K562 (cell line): ENCODE measurements around the gene CD109. TPM values are rescaled to one million over a fixed set of nuclear protein-coding genes. Genes with fewer than 3 reads are reported as not detected.
"Not testable (repeated sequence)": the region's sequence is repeated elsewhere in the genome, so short reads cannot be mapped to it uniquely, and the experiment has no call there.

Experiments
- ATAC-seq: fragments of 200-7000 bp; cut with Tn5 transposase; 3 replicates; pipeline ENCODE4 v1.9.1; 2020; ENCODE audit warnings: moderate library complexity
- BruUV-seq: library from RNA; stranded (reverse); fragments of 400-500 nt; replicated peaks from 2 replicates; lab custom pipeline; 2021; lab: Mats Ljungman, UMichigan
- CTCF ChIA-PET: fragments of 300-600 bp; formaldehyde crosslinking; extraction: SDS; loops from one replicate; lab custom pipeline; 2021; ENCODE audit warnings: low intra/inter-chr PET ratio; lab: Yijun Ruan, JAX
- POLR2A ChIA-PET: fragments of 300-600, 350-650 bp; sonication (Branson Sonifier 250); formaldehyde crosslinking; extraction: SDS; loops from one replicate; lab custom pipeline; 2021; ENCODE audit warnings: antibody characterized with exemption, inconsistent platforms; lab: Yijun Ruan, JAX
- DNase-seq, 4 experiments: peaks; one replicate each; pipeline versions ENCODE4 v3.0.0 to v3.0.0-alpha.2; 2011 to 2018; ENCODE audit warnings: low spot score in 3 of 4, mixed read lengths in 3 of 4; ENCODE audit errors: extremely low read depth in 1 of 4
- FAIRE-seq: peaks from 2 replicates; lab custom pipeline; 2011; peaks lifted over from hg19 to GRCh38; lab: Jason Lieb, UNC
- H2AFZ ChIP-seq: 2 replicates; pipeline ENCODE4 v1.6.0; 2011; ENCODE audit warnings: low read depth, low read length, control low read depth, inconsistent platforms
- H3K27ac ChIP-seq: fragments of 200-600 bp; 3 replicates; pipeline ENCODE4 v1.8.0; 2011; ENCODE audit warnings: low read depth, mild to moderate bottlenecking, control low read depth, inconsistent platforms, low read length, moderate library complexity, mixed read lengths; ENCODE audit errors: extremely low read depth
- H3K27me3 ChIP-seq, 2 experiments: fragments of 300-600 bp in 1 of 2; 2 replicates in 1 of 2; 3 replicates in 1 of 2; pipeline versions ENCODE4 v1.6.0 to v1.8.0; 2011; ENCODE audit warnings: inconsistent platforms in 2 of 2, low read length in 2 of 2, mild to moderate bottlenecking in 1 of 2, mixed read lengths in 1 of 2, moderate library complexity in 1 of 2; ENCODE audit not compliant: control insufficient read depth in 2 of 2, insufficient read depth in 2 of 2
- H3K36me3 ChIP-seq: fragments of 300-600 bp; 3 replicates; pipeline ENCODE4 v1.8.0; 2011; ENCODE audit warnings: mild to moderate bottlenecking, low read length, inconsistent platforms; ENCODE audit not compliant: control insufficient read depth, insufficient read depth
- H3K4me1 ChIP-seq, 2 experiments: fragments of 200-600 bp in 1 of 2; replicated peaks in 1 of 2; 2 replicates in 1 of 2; 3 replicates in 1 of 2; pipeline versions ENCODE4 v1.5.1 to v1.8.0; 2011; ENCODE audit warnings: inconsistent platforms in 2 of 2, low read length in 2 of 2, mild to moderate bottlenecking in 1 of 2, mixed read lengths in 1 of 2, moderate library complexity in 1 of 2; ENCODE audit not compliant: control insufficient read depth in 2 of 2, insufficient read depth in 2 of 2
- H3K4me2 ChIP-seq: 2 replicates; pipeline ENCODE4 v1.6.1; 2011; ENCODE audit warnings: low read length, control low read depth, inconsistent platforms, mixed read lengths; ENCODE audit not compliant: insufficient read depth
- H3K4me3 ChIP-seq: fragments of 200-600 bp; sonication (generic), shearing (Covaris generic); 2 replicates; pipeline ENCODE4 v1.5.1; 2016; ENCODE audit warnings: control low read depth, inconsistent platforms
- H3K79me2 ChIP-seq: fragments of 200-600 bp; 3 replicates; pipeline ENCODE4 v1.8.0; 2011; ENCODE audit warnings: low read length, inconsistent platforms; ENCODE audit not compliant: control insufficient read depth, insufficient read depth
- H3K9ac ChIP-seq, 2 experiments: 2 replicates each; pipeline versions ENCODE4 v1.6.0 to v1.6.1; 2011; ENCODE audit warnings: low read depth in 2 of 2, low read length in 2 of 2, control low read depth in 1 of 2, inconsistent platforms in 1 of 2, mild to moderate bottlenecking in 1 of 2, mixed read lengths in 1 of 2; ENCODE audit not compliant: insufficient read depth in 1 of 2
- H3K9me1 ChIP-seq: one replicate; pipeline ENCODE4 v1.6.0; 2011; ENCODE audit warnings: inconsistent platforms, mild to moderate bottlenecking, low read length, moderate library complexity; ENCODE audit not compliant: control insufficient read depth, insufficient read depth
- H3K9me3 ChIP-seq: replicated peaks from 2 replicates; pipeline ENCODE4 v1.5.1; 2011; ENCODE audit warnings: low read depth, low read length, inconsistent platforms; ENCODE audit not compliant: control insufficient read depth, insufficient read depth
- H4K20me1 ChIP-seq: replicated peaks from 2 replicates; pipeline ENCODE4 v1.6.1; 2011; ENCODE audit warnings: low read length, inconsistent platforms, mixed read lengths; ENCODE audit not compliant: control insufficient read depth, insufficient read depth
- ATF3 ChIP-seq, 2 experiments: fragments of 450-650 bp in 1 of 2; sonication (generic) in 1 of 2; formaldehyde crosslinking in 1 of 2; IDR thresholded peaks in 1 of 2; conservative IDR thresholded peaks in 1 of 2; 2 replicates each; pipeline versions ENCODE4 v1.6.1 to v1.8.1; 2016 to 2023; ENCODE audit warnings: mild to moderate bottlenecking in 2 of 2, moderate library complexity in 2 of 2, inconsistent platforms in 1 of 2, missing genetic modification reagents in 1 of 2
- CBFA2T2 ChIP-seq: fragments of 450-650 bp; conservative IDR thresholded peaks from 2 replicates; pipeline ENCODE4 v1.6.1; 2017; ENCODE audit warnings: mild to moderate bottlenecking
- FOSL1 ChIP-seq: fragments of 200-800 bp; sonication (Bioruptor generic); conservative IDR thresholded peaks from 2 replicates; pipeline ENCODE4 v1.6.1; 2016; ENCODE audit warnings: missing genetic modification characterization, missing compliant biosample characterization
- MEF2A ChIP-seq: IDR thresholded peaks from 2 replicates; pipeline ENCODE4 v1.6.1; 2011; ENCODE audit warnings: low read depth, mild to moderate bottlenecking, low read length, moderate library complexity; ENCODE audit not compliant: control insufficient read depth
- RUNX1 ChIP-seq: sonication (generic); IDR thresholded peaks from 2 replicates; pipeline ENCODE4 v1.6.1; 2016; ENCODE audit warnings: antibody characterized with exemption, low read depth
- SMARCE1 ChIP-seq: fragments of 450-650 bp; IDR thresholded peaks from 2 replicates; pipeline ENCODE4 v1.7.1; 2016; ENCODE audit warnings: mild to moderate bottlenecking
- SRSF7 ChIP-seq: fragments of 200-400 bp; formaldehyde crosslinking; optimal IDR thresholded peaks from 2 replicates; pipeline ENCODE3; 2017; ENCODE audit warnings: mild to moderate bottlenecking, low read depth, low read length
- TGIF2 ChIP-seq: sonication (generic); formaldehyde crosslinking; IDR thresholded peaks from 2 replicates; pipeline ENCODE4 v1.8.1; 2022; ENCODE audit warnings: mild to moderate bottlenecking, missing genetic modification reagents, moderate library complexity
- ZNF316 ChIP-seq: fragments of 450-650 bp; IDR thresholded peaks from 2 replicates; pipeline ENCODE4 v1.6.1; 2016
- ZNF354B ChIP-seq: fragments of 250-450 bp; sonication (Bioruptor Pico); IDR thresholded peaks from 2 replicates; pipeline ENCODE4 v1.4.0; 2020
- WGBS: fragments of 100-300 bp; shearing (Covaris generic); methylation state at CpG from one replicate; pipeline ENCODE4 v1.1.6; 2016; ENCODE audit warnings: low coverage, mixed read lengths; ENCODE audit not compliant: insufficient coverage; ENCODE audit errors: missing lambda C conversion rate; 5-methylcytosine and 5-hydroxymethylcytosine counted together
- in situ Hi-C: fragments of 300-500 bp; cut with MboI; formaldehyde crosslinking; loops from 4 replicates; pipeline ENCODE4 v1.15.0; 2018; ENCODE audit warnings: inconsistent platforms, mixed read lengths
- intact Hi-C: fragments of 100-400 bp; cut with micrococcal nuclease; formaldehyde crosslinking; loops from 2 replicates; pipeline ENCODE4 v1.14.2; 2022
- polyA plus RNA-seq, 8 experiments: library from polyadenylated mRNA; depleted of rRNA in 4 of 8; stranded (reverse) in 5 of 8; unstranded in 3 of 8; fragments of >200 nt; fragmentation: Nextera tagmentation in 2 of 8; fragmentation: Illumina TruSeq in 1 of 8; extraction: Ambion mirVana in 2 of 8; extraction: Trizol in 1 of 8; gene quantifications; 2 replicates each; pipeline versions ENCODE4 v1.2.1 to v1.2.3, GENCODE V29; 2011 to 2014; ENCODE audit warnings: inconsistent platforms in 1 of 8, missing spikeins in 1 of 8
- total RNA-seq, 7 experiments: library from RNA; depleted of rRNA in 6 of 7; stranded (reverse); fragments of >200 nt in 6 of 7; fragmentation: Illumina TruSeq in 2 of 7; extraction: Trizol in 2 of 7; gene quantifications; 2 replicates each; pipeline versions ENCODE4 v1.2.1 to v1.2.3, GENCODE V29; 2011 to 2021; ENCODE audit warnings: low replicate concordance in 1 of 7

CD109 gene
- total and polyA plus RNA-seq, 9 of the 15 experiments (the other 6 are each of a cell fraction or from before 2014, with no cell fraction given): under 0.01 to 0.22 (median 0.11) TPM

GRCh38 chr6:73713426-73714147 is 17.6 kb downstream of the CD109 start (continued):
- peak; percentile 32; the same call in 1 of the 2 replicates for TF ChIP-seq ATF3 (IDR thresholded peaks at IDR 0.05)
- TF ChIP-seq ATF3 (CRISPR knock-in tag; conservative IDR thresholded peaks at IDR 0.05): no peak
- no peak for TF ChIP-seq ZNF354B
- no peak for TF ChIP-seq RUNX1
- TF ChIP-seq CBFA2T2: no peak
- peak; percentile 78 for TF ChIP-seq MEF2A
- no peak for TF ChIP-seq TGIF2 (CRISPR knock-in tag)
- TF ChIP-seq SRSF7: no peak
- TF ChIP-seq ZNF316: no peak

GRCh38 chr6:73715111-73715508 is 19.1 kb downstream of the CD109 start:
- H3K4me1 ChIP-seq; H3K9me3 ChIP-seq; BruUV-seq; CTCF ChIA-PET; H3K4me3 ChIP-seq; H2AFZ ChIP-seq; H3K36me3 ChIP-seq; H3K27ac ChIP-seq; DNase-seq; FAIRE-seq; H4K20me1 ChIP-seq; in situ Hi-C loops; H3K79me2 ChIP-seq; H3K9me1 ChIP-seq; ATAC-seq; H3K27me3 ChIP-seq; H3K4me2 ChIP-seq; H3K9ac ChIP-seq; TF ChIP-seq ATF3 (CRISPR knock-in tag; conservative IDR thresholded peaks at IDR 0.05): not testable (repeated sequence)
- WGBS: 4% methylated on average over 5 of the region's 5 CpGs
- POLR2A ChIA-PET: interaction anchor here (0.6 to 1.2 kb wide), 3 partner anchors 10 to 201 kb away, joined by 3 read pairs; no protein-coding TSS in a partner anchor
- intact Hi-C loops: loop anchor here (5.0 kb wide), 1 partner anchor 38 kb away; no protein-coding TSS in a partner anchor
- peak; percentile 33; the same call in 1 of the 2 replicates for TF ChIP-seq SMARCE1
- TF ChIP-seq ATF3 (IDR thresholded peaks at IDR 0.05): peak; percentile 35; the same call in 1 of the 2 replicates
- TF ChIP-seq FOSL1: peak; percentile 81
